Activated CD4-positive, alpha-beta T cell treated with anti-CD3 and anti-CD28 coated beads, Interleukin-2, amount 10 ng/mL, durations not matched to agents 24 days and 14 days (primary cell): ENCODE results near the gene EGFLAM. TPM values are rescaled to one million over a fixed set of nuclear protein-coding genes. Genes with fewer than 3 reads are reported as not detected.

Source experiments
- DNase-seq: peaks from one replicate; pipeline ENCODE4 v3.0.0; 2022
- H3K27ac Mint-ChIP-seq: one replicate; pipeline ENCODE4 v1.8.0; 2022; ENCODE audit warnings: mild to moderate bottlenecking, mixed read lengths
- H3K27me3 Mint-ChIP-seq: one replicate; pipeline ENCODE4 v1.8.0; 2022; ENCODE audit warnings: mixed read lengths
- H3K36me3 Mint-ChIP-seq: one replicate; pipeline ENCODE4 v1.8.0; 2022; ENCODE audit warnings: low read depth, mild to moderate bottlenecking, mixed read lengths
- H3K4me1 Mint-ChIP-seq: one replicate; pipeline ENCODE4 v1.8.0; 2021; ENCODE audit warnings: mixed read lengths
- H3K4me3 Mint-ChIP-seq: one replicate; pipeline ENCODE4 v1.8.0; 2022; ENCODE audit warnings: mild to moderate bottlenecking, moderate library complexity, mixed read lengths
- H3K9me3 Mint-ChIP-seq: one replicate; pipeline ENCODE4 v1.8.0; 2021; ENCODE audit warnings: mixed read lengths
- intact Hi-C: fragments of 100-400 bp; cut with micrococcal nuclease; formaldehyde crosslinking; loops from one replicate; pipeline ENCODE4 v1.15.1; 2023
- total RNA-seq: library from RNA; stranded (reverse); gene quantifications from 2 replicates; pipeline ENCODE4 v1.2.3, GENCODE V29; 2022

The EGFLAM gene
- total RNA-seq, 1 donor from 2014 or later, result not detected

- Mint-ChIP-seq H3K9me3 (no peaks in the 10 kb centered on the region), H3K4me1 (no peaks in the 10 kb centered on the region), H3K27ac (no peak overlapping the region), H3K36me3 (no peaks in the 10 kb centered on the region), H3K4me3 (no peak overlapping the region), H3K27me3 (peaks cover 16% of the 10 kb centered on the region)
- DNase-seq, result no peak
- intact Hi-C loops, result no loop called here
These were observed 209.1 kb downstream of the EGFLAM start for GRCh38 chr5:38467353-38468040.

- no peak overlapping the region for H3K27ac Mint-ChIP-seq
- no peaks in the 10 kb centered on the region for H3K36me3 Mint-ChIP-seq
- peaks cover 22% of the 10 kb centered on the region for H3K27me3 Mint-ChIP-seq
- intact Hi-C loops, result no loop called here
- no peak for DNase-seq
- no peak overlapping the region for H3K4me3 Mint-ChIP-seq
- H3K9me3 Mint-ChIP-seq, result no peaks in the 10 kb centered on the region
- H3K4me1 Mint-ChIP-seq, result no peaks in the 10 kb centered on the region
These were observed 209.9 kb downstream of the EGFLAM start for GRCh38 chr5:38468202-38468673.

- Mint-ChIP-seq H3K27me3 (peaks cover 27% of the 10 kb centered on the region), H3K36me3 (no peaks in the 10 kb centered on the region), H3K9me3 (no peaks in the 10 kb centered on the region), H3K4me3 (no peak overlapping the region), H3K27ac (no peak overlapping the region), H3K4me1 (no peaks in the 10 kb centered on the region)
- no peak for DNase-seq
- intact Hi-C loops, result no loop called here
These were observed 210.8 kb downstream of the EGFLAM start for GRCh38 chr5:38468978-38469706.

- intact Hi-C loops, result no loop called here
- Mint-ChIP-seq H3K4me1 (no peaks in the 10 kb centered on the region), H3K9me3 (no peaks in the 10 kb centered on the region), H3K27ac (no peak overlapping the region), H3K27me3 (peaks cover 30% of the 10 kb centered on the region), H3K36me3 (no peaks in the 10 kb centered on the region), H3K4me3 (no peak overlapping the region)
- DNase-seq, result no peak
These were observed 211.4 kb downstream of the EGFLAM start for GRCh38 chr5:38469707-38470267.

GRCh38 chr5:38471709-38472108, 213.3 kb downstream of the EGFLAM start:
- Mint-ChIP-seq H3K4me3 (no peak overlapping the region), H3K4me1 (no peaks in the 10 kb centered on the region), H3K27me3 (peaks cover 40% of the 10 kb centered on the region), H3K36me3 (no peaks in the 10 kb centered on the region), H3K27ac (no peak overlapping the region), H3K9me3 (no peaks in the 10 kb centered on the region)
- DNase-seq, result no peak
- intact Hi-C loops, result no loop called here

- no peak for DNase-seq
- Mint-ChIP-seq H3K9me3 (no peaks in the 10 kb centered on the region), H3K27me3 (peaks cover 42% of the 10 kb centered on the region), H3K4me3 (no peak overlapping the region), H3K36me3 (no peaks in the 10 kb centered on the region), H3K27ac (no peak overlapping the region), H3K4me1 (no peaks in the 10 kb centered on the region)
- intact Hi-C loops, result no loop called here
These were observed 214.2 kb downstream of the EGFLAM start for GRCh38 chr5:38472541-38472940.

- intact Hi-C loops, result no loop called here
- H3K9me3 Mint-ChIP-seq, result no peaks in the 10 kb centered on the region
- H3K27ac Mint-ChIP-seq, result no peak overlapping the region
- DNase-seq, result no peak
- no peak overlapping the region for H3K4me3 Mint-ChIP-seq
- no peaks in the 10 kb centered on the region for H3K4me1 Mint-ChIP-seq
- H3K36me3 Mint-ChIP-seq, result no peaks in the 10 kb centered on the region
- H3K27me3 Mint-ChIP-seq, result peaks cover 42% of the 10 kb centered on the region
These were observed 214.6 kb downstream of the EGFLAM start for GRCh38 chr5:38473008-38473407.

- no peaks in the 10 kb centered on the region for H3K4me1 Mint-ChIP-seq
- no peaks in the 10 kb centered on the region for H3K9me3 Mint-ChIP-seq
- H3K36me3 Mint-ChIP-seq, result no peaks in the 10 kb centered on the region
- no peak overlapping the region for H3K27ac Mint-ChIP-seq
- peaks cover 36% of the 10 kb centered on the region for H3K27me3 Mint-ChIP-seq
- intact Hi-C loops, result no loop called here
- no peak overlapping the region for H3K4me3 Mint-ChIP-seq
- no peak for DNase-seq
These were observed 219.8 kb downstream of the EGFLAM start for GRCh38 chr5:38478166-38478565.

- no peaks in the 10 kb centered on the region for H3K36me3 Mint-ChIP-seq
These were observed 220.5 kb downstream of the EGFLAM start for GRCh38 chr5:38478878-38479277.

GRCh38 chr5:38479315-38479904, 221.1 kb downstream of the EGFLAM start:
- no peaks in the 10 kb centered on the region for H3K36me3 Mint-ChIP-seq
- no peak overlapping the region for H3K27ac Mint-ChIP-seq
- H3K9me3 Mint-ChIP-seq, result no peaks in the 10 kb centered on the region
- H3K4me3 Mint-ChIP-seq, result no peak overlapping the region
- intact Hi-C loops, result no loop called here
- peak; percentile 16 for DNase-seq
- no peaks in the 10 kb centered on the region for H3K4me1 Mint-ChIP-seq
- peaks cover 33% of the 10 kb centered on the region for H3K27me3 Mint-ChIP-seq

More at GRCh38 chr5:38478878-38479277, 220.5 kb downstream of the EGFLAM start:
- DNase-seq, result peak; percentile 17
- H3K27ac Mint-ChIP-seq, result no peak overlapping the region
- peaks cover 33% of the 10 kb centered on the region for H3K27me3 Mint-ChIP-seq
- intact Hi-C loops, result no loop called here
- H3K9me3 Mint-ChIP-seq, result no peaks in the 10 kb centered on the region
- no peak overlapping the region for H3K4me3 Mint-ChIP-seq
- no peaks in the 10 kb centered on the region for H3K4me1 Mint-ChIP-seq

- peak; percentile 43 for DNase-seq
- no peak overlapping the region for H3K4me3 Mint-ChIP-seq
- no peak overlapping the region for H3K27ac Mint-ChIP-seq
- no peaks in the 10 kb centered on the region for H3K36me3 Mint-ChIP-seq
- intact Hi-C loops, result no loop called here
- no peaks in the 10 kb centered on the region for H3K9me3 Mint-ChIP-seq
- H3K27me3 Mint-ChIP-seq, result peaks cover 35% of the 10 kb centered on the region
- H3K4me1 Mint-ChIP-seq, result no peaks in the 10 kb centered on the region
These were observed 225.5 kb downstream of the EGFLAM start for GRCh38 chr5:38483805-38484398.

- Mint-ChIP-seq H3K27me3 (peaks cover 25% of the 10 kb centered on the region), H3K4me3 (no peak overlapping the region), H3K4me1 (no peaks in the 10 kb centered on the region), H3K9me3 (no peaks in the 10 kb centered on the region), H3K36me3 (no peaks in the 10 kb centered on the region), H3K27ac (no peak overlapping the region)
- intact Hi-C loops, result no loop called here
- no peak for DNase-seq
These were observed 235.8 kb downstream of the EGFLAM start for GRCh38 chr5:38494175-38494574.

- no peak overlapping the region for H3K27ac Mint-ChIP-seq
- H3K36me3 Mint-ChIP-seq, result no peaks in the 10 kb centered on the region
These were observed 236.4 kb downstream of the EGFLAM start for GRCh38 chr5:38494763-38495162.

GRCh38 chr5:38497946-38498345, 239.6 kb downstream of the EGFLAM start:
- no peaks in the 10 kb centered on the region for H3K9me3 Mint-ChIP-seq
- no peaks in the 10 kb centered on the region for H3K36me3 Mint-ChIP-seq
- H3K4me3 Mint-ChIP-seq, result no peak overlapping the region
- no peak overlapping the region for H3K27ac Mint-ChIP-seq
- DNase-seq, result no peak
- H3K4me1 Mint-ChIP-seq, result no peaks in the 10 kb centered on the region
- peaks cover 16% of the 10 kb centered on the region for H3K27me3 Mint-ChIP-seq
- intact Hi-C loops, result no loop called here

More at GRCh38 chr5:38494763-38495162, 236.4 kb downstream of the EGFLAM start:
- H3K27me3 Mint-ChIP-seq, result peaks cover 26% of the 10 kb centered on the region
- H3K4me1 Mint-ChIP-seq, result no peaks in the 10 kb centered on the region
- peak; percentile 12 for DNase-seq
- H3K9me3 Mint-ChIP-seq, result no peaks in the 10 kb centered on the region
- H3K4me3 Mint-ChIP-seq, result no peak overlapping the region
- intact Hi-C loops, result no loop called here
